Activated CD8-positive, alpha-beta memory T cell treated with anti-CD3 and anti-CD28 coated beads for 1 hour (primary cell): ENCODE results near the gene LAMA4.
A peak's percentile ranks its signal among the peaks of the same experiment; 100 is the strongest.

Experiments used
- DNase-seq, 2 donors: peaks; one replicate each; pipeline ENCODE4 v3.0.0-alpha.2; 2020; ENCODE audit warnings: low read depth in 1 of 2; ENCODE audit errors: extremely low read depth in 1 of 2

LAMA4 gene, protein sequence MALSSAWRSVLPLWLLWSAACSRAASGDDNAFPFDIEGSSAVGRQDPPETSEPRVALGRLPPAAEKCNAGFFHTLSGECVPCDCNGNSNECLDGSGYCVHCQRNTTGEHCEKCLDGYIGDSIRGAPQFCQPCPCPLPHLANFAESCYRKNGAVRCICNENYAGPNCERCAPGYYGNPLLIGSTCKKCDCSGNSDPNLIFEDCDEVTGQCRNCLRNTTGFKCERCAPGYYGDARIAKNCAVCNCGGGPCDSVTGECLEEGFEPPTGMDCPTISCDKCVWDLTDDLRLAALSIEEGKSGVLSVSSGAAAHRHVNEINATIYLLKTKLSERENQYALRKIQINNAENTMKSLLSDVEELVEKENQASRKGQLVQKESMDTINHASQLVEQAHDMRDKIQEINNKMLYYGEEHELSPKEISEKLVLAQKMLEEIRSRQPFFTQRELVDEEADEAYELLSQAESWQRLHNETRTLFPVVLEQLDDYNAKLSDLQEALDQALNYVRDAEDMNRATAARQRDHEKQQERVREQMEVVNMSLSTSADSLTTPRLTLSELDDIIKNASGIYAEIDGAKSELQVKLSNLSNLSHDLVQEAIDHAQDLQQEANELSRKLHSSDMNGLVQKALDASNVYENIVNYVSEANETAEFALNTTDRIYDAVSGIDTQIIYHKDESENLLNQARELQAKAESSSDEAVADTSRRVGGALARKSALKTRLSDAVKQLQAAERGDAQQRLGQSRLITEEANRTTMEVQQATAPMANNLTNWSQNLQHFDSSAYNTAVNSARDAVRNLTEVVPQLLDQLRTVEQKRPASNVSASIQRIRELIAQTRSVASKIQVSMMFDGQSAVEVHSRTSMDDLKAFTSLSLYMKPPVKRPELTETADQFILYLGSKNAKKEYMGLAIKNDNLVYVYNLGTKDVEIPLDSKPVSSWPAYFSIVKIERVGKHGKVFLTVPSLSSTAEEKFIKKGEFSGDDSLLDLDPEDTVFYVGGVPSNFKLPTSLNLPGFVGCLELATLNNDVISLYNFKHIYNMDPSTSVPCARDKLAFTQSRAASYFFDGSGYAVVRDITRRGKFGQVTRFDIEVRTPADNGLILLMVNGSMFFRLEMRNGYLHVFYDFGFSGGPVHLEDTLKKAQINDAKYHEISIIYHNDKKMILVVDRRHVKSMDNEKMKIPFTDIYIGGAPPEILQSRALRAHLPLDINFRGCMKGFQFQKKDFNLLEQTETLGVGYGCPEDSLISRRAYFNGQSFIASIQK (N-terminal part only)

DNA sequence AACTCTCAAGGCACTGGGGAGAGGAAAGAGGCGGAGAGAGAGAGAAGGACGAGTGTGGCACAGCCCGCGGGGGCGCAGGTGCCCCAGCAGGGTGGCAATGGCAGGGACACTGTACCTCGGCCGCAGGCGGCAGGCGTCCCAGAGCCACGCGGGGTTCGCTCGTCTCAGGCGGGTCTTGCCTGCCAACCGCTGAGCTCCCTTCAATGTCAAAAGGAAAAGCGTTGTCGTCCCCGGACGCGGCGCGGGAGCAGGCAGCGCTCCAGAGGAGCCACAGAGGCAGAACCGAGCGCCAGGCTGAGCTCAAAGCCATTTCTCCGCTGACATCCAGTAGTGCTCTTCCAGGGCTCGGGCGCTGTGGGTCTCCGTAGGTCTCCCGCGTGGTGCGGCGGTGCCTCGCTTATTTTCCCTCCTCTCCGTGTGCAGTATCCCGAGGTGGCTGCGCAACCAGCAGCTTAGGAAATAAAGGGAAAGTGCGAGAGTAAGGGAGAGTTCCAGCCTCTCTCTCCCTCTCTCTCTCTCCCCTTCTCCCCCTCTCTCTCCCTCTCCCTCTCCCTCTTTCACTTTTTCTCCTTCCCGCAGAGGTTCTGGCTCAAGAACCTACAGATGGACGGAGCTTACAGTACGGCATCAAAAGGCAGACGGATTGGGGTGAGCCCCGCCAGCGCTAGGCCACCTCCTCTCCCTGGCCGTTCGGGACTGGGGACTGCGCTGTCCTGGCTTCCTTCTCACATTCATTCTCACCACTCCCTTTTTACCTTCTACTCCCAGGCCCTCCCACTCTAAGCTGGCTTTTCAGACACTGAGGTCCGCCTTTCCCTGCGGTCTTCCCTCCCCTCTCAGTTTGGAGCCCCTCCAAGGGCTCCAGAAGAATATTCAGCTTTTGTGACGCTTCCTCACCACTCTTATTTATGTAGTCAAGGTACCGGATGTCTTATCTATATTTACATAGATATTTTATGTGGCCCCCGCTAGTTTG, at the start of gene LAMA4:
Gene LAMA4 (minus strand): TSS at position 727 of the 976 bp plus-strand sequence. CDS start 417 bp downstream, at position 310.
- no peak for DNase-seq

DNA sequence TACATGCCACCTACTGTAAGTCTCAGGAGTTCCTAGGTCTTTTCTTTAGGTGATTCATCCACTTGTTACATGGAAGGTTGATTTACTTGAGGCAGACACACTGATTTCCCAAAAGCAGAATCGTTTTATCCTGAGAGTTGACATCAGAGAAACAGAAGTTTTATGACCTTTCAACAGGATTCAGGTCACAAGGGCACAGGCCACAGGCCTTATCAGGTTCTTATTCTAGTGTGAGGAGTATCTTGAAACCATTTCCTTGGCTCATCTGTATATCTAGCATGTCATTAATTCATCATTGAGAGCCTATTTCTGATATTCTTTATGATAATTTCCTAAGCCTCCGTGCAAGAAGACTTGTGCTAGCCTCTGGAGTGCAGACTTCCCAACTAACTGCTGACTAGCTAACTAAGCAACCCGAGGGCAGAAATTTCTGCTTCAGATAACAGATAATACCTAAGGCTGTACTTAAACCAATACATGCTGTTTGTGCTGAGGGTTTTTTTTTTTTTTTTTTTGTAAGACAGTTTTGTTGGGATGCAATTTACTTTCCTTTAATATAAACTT, 47.9 kb upstream of the LAMA4 start:
- no peak for DNase-seq

DNA sequence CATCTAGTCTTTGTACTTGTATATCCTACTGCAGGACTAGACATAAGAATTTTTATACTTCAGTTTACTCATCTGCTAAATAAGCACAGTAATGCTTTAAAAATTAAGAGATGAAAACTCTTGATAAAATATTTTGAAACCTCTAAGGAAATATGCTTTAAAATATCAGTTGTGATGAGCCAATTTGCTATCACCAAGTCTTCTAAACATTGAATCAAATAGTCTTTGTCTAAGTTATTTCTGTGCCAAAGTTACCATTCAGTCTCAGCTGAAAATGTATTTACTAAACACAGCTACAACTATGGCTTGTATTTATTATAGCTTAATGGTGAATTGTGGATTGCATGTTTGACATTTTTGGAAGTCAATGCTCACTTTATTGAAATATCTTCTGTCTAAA, 46.5 kb upstream of the LAMA4 start:
- no peak for DNase-seq

DNA sequence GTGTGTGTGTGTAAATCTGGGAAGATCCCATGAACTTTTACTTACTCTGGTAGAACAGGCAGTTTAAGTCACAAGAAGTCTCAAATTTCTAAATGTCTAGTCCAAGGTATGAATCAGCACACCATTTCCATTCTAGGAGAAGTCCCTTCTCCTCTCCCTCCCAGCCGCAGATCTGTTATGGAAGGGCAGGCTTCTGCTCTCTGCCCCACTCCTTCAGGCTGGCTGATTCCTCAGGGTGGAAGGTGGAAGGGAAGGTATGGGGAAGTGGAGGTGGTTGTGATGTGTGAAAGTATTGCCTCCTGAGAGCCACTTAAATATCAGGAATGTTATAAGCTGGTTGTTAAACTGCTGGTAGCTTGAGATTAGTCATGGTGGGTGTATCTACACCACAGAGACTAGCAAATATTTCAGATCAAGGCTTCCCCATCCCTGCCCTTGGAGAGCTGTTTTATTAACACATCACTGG, 44.5 kb upstream of the LAMA4 start:
- no peak for DNase-seq

DNA sequence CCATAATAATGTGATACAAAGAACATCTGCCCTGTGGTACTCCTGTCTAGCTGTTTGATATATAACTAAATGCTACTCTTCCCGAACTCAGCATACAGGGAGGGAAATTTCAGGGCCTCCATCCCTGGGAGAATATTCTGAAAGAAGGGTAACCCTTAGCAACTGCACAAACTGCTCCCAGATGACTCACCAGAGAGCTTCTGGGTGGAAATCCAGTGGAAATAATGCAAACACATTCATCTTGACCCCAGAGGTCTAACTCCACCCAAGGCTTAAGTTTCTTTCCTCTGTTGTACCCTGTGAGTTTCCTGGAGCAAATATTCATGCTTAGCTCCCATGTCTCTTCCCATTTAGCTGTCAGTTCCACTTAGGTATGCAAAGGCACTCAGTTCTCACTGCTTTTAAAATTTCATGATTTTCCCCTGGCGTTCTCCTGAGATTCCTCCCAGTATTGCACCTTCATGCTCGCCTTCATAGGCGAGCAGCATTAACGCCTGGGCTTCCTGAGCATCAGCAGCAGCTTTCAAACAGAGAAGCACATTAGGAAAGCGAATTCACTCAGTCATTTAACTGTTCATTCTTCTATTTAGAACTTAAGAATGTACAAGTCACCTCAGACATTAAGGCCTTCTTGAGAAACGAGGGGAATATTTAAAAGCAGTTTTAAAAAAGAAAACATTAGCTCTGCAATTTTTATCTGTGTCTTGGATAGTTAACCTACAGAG, 43.8 kb upstream of the LAMA4 start:
- no peak for DNase-seq

DNA sequence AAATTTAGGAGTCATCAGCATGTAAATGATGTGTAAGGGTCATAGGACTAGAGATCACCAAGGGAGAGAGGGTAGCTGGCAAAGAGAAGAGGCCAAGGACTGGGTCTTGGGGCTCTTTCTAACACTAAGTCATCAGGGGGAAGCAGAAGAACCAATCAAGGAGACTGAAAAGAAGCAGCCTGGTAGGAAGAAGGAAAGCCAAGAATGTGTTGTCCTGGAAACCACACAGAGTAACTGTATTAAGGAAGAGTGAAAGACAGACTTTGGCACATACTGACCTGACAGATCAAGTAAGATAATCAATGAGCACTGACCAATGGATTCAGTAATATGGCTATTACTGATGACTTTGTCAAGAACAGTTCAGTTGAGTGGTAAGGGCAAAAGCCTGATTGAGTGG, 42.3 kb upstream of the LAMA4 start:
- DNase-seq, result no peak

DNA sequence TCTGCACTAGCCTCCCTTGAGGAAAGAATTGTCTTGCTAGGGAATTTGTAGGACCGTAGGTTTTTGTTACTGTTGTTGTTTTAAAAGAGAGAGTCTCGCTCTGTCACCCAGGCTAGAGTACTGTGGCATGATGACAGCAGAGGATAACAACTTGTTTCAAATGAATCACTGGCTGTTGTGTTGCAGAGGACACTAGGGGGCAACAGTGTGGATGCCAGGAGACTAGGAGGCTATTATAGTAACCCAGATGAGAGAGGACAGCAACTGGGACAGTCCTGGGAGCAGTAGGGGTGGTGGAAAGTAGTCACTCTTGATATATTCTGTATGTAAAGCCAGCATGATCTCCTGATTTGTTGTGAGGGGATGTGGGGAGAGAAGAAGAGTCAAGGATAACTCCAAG, 41.8 kb upstream of the LAMA4 start:
- no peak for DNase-seq

DNA sequence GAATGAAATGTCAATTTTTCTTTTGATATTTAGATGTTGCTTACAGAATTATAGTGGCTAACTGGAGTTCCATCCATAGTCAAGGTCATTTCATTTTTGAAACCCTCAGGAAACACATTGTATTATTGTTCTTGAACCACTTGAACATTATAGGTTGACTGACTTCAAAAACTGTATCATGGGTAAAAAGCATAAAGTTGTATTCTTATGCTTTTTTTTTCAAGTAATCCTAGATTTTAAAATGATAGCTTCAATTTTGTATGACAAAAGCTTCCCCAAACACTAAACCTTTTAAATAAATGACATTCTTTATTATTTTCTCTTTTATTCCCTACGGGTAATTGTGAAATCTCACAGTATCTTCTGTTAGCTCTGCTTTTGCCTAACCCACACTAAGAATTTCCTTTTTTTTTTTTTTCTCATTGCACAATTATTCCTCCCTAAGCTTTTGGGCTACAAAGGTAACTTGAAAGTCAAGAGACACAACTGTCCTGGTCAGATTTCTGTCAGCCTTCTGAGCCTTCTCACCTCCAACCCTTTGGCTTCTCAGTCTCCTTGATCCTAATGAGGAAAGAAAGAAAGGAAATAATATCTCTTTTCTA, 36.9 kb upstream of the LAMA4 start:
- no peak for DNase-seq

DNA sequence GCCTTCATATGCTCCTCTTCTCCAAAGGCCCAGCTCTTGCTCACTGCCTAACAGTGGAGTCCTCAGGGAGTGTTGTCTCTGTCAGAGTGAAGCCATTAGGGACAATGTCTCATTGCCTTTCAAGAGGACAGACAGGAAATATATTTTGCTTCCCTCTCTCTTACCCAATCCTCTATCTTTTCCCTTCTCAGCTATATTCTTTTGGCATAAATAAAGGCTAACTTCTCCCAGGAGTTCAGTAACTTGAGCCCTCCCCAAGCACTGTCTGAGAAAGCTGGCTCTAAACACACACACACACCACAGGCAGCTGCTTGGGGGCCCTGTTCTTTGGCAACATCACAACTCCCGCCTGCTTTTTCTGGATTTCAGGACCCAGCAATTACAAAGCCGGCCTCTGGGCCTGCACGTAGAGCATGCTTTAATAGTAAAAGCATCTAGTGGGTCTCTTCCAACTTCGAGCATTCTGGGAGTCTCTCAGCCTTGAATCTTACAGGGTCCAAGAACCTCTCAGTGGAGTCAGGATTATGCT, 34.7 kb upstream of the LAMA4 start:
- no peak for DNase-seq

DNA sequence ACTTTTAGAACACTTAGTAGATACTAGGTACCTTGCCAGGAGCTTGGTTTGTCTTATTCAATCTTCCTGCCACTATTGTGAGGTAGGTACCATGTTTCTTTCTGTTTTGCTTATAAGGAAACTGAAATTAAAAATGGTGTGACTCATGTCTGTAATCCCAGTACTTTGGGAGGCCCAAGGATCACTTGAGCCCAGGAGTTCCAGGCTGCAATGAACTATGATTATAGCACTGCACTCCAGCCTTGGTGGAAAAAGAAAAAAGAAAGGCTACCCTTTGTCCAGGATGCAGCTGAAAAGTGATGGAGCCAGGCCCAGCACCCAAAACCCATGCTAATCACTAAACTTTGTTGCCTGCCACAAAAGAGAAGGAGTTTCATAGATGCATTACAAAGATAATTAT, 34.1 kb upstream of the LAMA4 start:
- no peak for DNase-seq

DNA sequence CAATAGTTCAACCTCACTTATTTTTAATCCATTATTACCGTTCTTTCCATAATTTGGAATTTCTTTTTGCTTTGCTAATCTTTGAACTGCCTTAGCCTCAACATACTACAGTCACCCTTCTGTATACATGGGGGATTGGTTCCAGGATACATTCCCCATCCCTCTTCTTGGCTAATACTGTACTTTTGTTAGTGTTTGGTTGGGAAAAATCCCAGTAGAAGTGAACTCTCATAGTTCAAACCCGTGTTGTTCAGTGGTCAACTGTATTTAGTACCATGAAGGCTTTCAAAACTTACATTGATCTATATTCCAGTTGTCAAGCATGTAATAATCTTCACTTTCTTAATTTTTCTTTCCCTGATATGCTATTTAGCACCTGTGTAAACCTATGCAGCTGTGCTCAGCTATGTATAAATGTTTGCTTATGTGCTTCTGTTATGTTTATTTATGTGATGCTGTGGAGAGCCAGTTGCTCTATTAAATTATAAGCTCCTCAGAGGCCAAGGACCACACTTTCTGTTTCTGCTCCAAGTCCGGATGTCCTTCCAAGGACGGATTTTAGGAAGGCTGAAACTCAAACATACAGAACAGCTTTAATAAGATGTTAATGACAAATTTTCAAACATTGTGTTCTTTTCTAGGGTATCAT, 33.3 kb upstream of the LAMA4 start:
- DNase-seq, result no peak

DNA sequence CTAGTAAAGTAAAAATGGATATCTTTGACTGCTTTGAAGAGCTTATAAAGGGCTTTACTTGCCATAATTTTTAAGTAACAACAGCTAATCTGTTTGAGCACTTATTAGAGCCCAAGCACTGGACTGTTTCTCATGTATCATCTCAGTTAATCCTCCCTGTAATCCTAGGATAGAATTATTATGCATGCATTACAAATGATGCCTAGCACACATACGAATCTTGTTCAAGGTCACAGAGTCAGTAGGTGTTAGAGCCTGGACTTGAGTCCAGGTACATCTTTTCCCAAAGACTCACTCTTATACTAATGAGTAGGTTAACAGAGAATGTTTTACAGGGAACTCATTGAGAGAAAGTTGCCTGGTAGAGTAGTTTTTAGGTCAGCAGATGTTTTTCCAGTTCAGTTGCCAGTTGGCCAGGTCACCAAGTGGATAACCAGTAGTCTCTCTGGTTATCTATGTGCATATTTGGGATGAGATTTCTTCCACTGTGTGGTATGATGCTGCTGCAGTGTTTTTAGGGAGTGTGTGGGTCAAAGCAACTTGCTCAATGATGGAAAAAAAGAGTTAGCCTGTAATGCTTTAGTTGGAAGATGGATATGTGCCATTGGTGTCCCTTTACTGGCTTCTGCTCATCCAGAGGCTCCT, 32.3 kb upstream of the LAMA4 start:
- DNase-seq, result no peak

DNA sequence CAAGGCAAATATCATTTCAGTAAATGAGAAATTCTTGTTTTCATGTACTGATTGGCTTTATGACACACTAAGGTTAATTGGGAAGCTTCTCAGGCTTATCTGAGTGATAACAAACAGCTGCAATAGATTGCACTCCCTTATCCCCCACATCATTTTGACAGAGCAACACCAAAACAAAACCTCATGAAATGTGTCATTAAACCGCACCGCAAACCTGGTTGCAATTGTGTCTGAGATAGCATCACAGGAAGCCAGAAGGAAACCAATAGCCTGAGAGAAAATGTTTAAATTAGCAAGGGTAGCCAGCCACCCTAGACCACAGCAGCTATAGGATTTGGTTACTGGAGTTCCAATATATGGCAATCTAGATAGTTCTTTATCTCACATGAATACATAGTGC, 31.6 kb upstream of the LAMA4 start:
- DNase-seq, result peak in 1 of 2 donors; percentile 12

DNA sequence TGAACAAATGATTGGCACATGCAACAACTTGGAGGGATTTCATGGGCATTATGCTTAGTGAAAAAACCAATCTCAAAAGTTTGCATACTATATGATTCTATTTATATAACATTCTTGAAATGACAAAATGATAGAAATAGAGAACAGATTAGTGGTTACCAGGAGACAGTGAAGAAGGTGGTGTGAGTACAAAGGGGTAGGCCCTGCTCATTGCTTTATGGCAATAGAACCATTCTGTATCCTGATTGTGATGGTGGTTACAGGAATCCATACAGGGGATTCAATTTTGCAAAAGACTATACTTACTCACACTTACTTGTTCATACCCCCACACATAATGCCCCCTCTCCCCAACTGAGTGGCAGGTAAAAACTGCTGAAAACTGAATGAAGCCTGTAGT, 30.2 kb upstream of the LAMA4 start:
- no peak for DNase-seq

DNA sequence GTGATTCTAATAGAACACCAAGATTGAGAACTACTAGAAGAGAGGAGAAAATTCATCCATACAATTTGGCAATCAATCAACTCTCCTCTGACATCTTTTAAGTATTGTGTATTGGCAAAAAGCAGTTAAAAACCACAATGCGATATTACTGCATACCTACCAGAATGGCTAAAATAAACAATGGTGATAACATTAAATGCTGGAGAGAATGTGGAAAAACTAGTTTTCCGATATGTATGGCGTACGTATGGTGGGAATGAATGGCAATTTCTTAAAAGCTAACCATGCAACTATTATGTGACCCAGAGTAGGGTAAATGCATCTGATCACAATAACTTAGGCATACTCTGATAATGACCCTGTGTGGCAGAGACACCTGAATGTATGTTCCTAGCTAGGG, 29.3 kb upstream of the LAMA4 start:
- DNase-seq, result no peak

DNA sequence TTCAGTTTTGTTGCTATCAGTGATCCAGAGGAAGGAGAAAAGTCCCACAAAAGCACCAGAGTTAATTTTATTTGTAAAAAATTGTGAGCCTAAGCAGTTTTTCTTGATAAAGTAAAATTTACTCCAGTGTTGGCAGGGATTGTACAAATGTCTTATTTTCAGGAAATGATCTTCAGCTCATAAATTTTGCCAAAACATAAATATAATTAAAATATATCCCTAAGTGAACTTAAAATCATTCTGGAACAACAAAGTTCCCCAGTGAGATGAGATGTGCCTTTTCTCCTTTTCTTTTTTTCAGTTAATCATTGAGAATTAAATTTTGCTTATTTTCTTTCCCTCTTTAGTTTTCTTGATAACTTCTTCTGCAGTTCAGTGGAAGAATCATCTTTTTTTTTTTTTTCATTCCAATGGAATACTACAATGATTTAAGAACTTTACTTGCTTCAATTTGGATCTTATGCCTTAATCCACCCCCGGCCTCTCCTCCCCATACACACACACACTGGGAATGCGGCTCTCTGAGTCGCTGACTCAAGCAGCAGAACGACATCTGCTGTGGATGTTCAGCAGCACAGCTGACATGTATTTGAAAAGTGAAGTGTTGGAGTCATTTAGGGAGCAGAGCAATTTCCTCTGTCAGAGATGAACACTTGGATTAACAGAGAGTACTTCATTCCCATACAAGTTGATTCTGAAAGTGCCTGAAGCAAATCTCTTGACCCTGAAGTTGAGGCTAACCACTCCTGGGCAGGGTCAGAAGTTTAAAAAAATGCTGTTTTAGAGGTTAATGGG, 27.7 kb upstream of the LAMA4 start:
- no peak for DNase-seq
